Germinal center (tissue), 1 donor: ENCODE results near the gene ZP4.
"Not testable (repeated sequence)": the region's sequence is repeated elsewhere in the genome, so short reads cannot be mapped to it uniquely, and the experiment has no call there.

Experiments used
- DNase-seq: peaks from one replicate; pipeline ENCODE4 v3.0.0; 2012; ENCODE audit warnings: mixed read lengths, low spot score

Gene ZP4

GRCh38 chr1:237877631-237878030 lies 13.1 kb downstream of the ZP4 start:
- no peak for DNase-seq

GRCh38 chr1:237875291-237875690 lies 15.4 kb downstream of the ZP4 start:
- DNase-seq, result no peak

- DNase-seq, result no peak
These were observed 17.1 kb downstream of the ZP4 start for GRCh38 chr1:237873487-237874211.

GRCh38 chr1:237868817-237869600 lies 21.7 kb downstream of the ZP4 start:
- DNase-seq, result no peak

- no peak for DNase-seq
These were observed 23.3 kb downstream of the ZP4 start for GRCh38 chr1:237867380-237867888.

- no peak for DNase-seq
These were observed 26.1 kb downstream of the ZP4 start for GRCh38 chr1:237864338-237865244.

- DNase-seq, result no peak
These were observed 27.5 kb downstream of the ZP4 start for GRCh38 chr1:237863234-237863633.

- DNase-seq, result no peak
These were observed 28.8 kb downstream of the ZP4 start for GRCh38 chr1:237861944-237862343.

- no peak for DNase-seq
These were observed 31.7 kb downstream of the ZP4 start for GRCh38 chr1:237858992-237859391.

GRCh38 chr1:237857455-237857854 lies 33.3 kb downstream of the ZP4 start:
- DNase-seq, result no peak

- no peak for DNase-seq
These were observed 38.4 kb downstream of the ZP4 start for GRCh38 chr1:237852342-237852741.

GRCh38 chr1:237851210-237851845 lies 39.4 kb downstream of the ZP4 start:
- DNase-seq, result no peak

GRCh38 chr1:237843516-237843915 lies 47.2 kb downstream of the ZP4 start:
- DNase-seq, result not testable (repeated sequence)

GRCh38 chr1:237841485-237841884 lies 49.2 kb downstream of the ZP4 start:
- DNase-seq, result no peak

GRCh38 chr1:237838904-237839534 lies 51.7 kb downstream of the ZP4 start:
- DNase-seq, result no peak

- DNase-seq, result no peak
These were observed 52.4 kb downstream of the ZP4 start for GRCh38 chr1:237838320-237838719.

- no peak for DNase-seq
These were observed 56.3 kb downstream of the ZP4 start for GRCh38 chr1:237834461-237834860.

- no peak for DNase-seq
These were observed 56.7 kb downstream of the ZP4 start for GRCh38 chr1:237834048-237834447.

- DNase-seq, result no peak
These were observed 57.9 kb downstream of the ZP4 start for GRCh38 chr1:237832858-237833257.
